A673 (cell line): ENCODE data around the gene TMEM184B. TPM values are rescaled to one million over a fixed set of nuclear protein-coding genes. Genes with fewer than 3 reads are reported as not detected.

ENCODE experiments used
- BruUV-seq: library from RNA; stranded (reverse); fragments of 400-500 nt; replicated peaks from 2 replicates; lab custom pipeline; 2021; lab: Mats Ljungman, UMichigan
- CTCF ChIA-PET: fragments of 300-600 bp; sonication (Branson Sonifier 250); formaldehyde crosslinking; loops from one replicate; lab custom pipeline; 2022; ENCODE audit warnings: antibody characterized with exemption; lab: Charles Lee
- POLR2A ChIA-PET: fragments of 300-600 bp; sonication (Branson Sonifier 250); formaldehyde crosslinking; loops from one replicate; lab custom pipeline; 2022; ENCODE audit warnings: antibody characterized with exemption; ENCODE audit not compliant: low non-redundant PET; lab: Charles Lee
- DNase-seq: peaks from one replicate; pipeline ENCODE4 v3.0.0-alpha.2; 2015; ENCODE audit warnings: low spot score
- H3K27ac ChIP-seq: fragments of 200-600 bp; sonication (generic); 2 replicates; pipeline ENCODE4 v1.5.1; 2016; ENCODE audit warnings: mixed run types, low read depth, mild to moderate bottlenecking, mixed read lengths, antibody characterized with exemption, low read length; ENCODE audit not compliant: poor library complexity, severe bottlenecking
- H3K27me3 ChIP-seq: fragments of 200-600 bp; sonication (generic); replicated peaks from 2 replicates; pipeline ENCODE4 v1.6.1; 2017; ENCODE audit warnings: mixed run types, low read depth, mild to moderate bottlenecking, mixed read lengths, antibody characterized with exemption, low read length; ENCODE audit not compliant: insufficient read depth, poor library complexity
- H3K36me3 ChIP-seq: fragments of 200-600 bp; sonication (generic); 2 replicates; pipeline ENCODE4 v1.6.1; 2016; ENCODE audit warnings: mixed run types, mild to moderate bottlenecking, mixed read lengths, antibody characterized with exemption, low read length; ENCODE audit not compliant: insufficient read depth, poor library complexity, severe bottlenecking
- H3K4me1 ChIP-seq: fragments of 200-600 bp; sonication (generic); 2 replicates; pipeline ENCODE4 v1.6.1; 2017; ENCODE audit warnings: mixed run types, mild to moderate bottlenecking, mixed read lengths, antibody characterized with exemption, low read length; ENCODE audit not compliant: insufficient read depth, poor library complexity, severe bottlenecking
- H3K4me3 ChIP-seq: fragments of 200-600 bp; sonication (generic); 2 replicates; pipeline ENCODE4 v1.5.1; 2016; ENCODE audit warnings: low read depth, mixed run types, mild to moderate bottlenecking, mixed read lengths, low read length; ENCODE audit not compliant: poor library complexity, severe bottlenecking
- H3K9me3 ChIP-seq: fragments of 200-600 bp; sonication (generic); 2 replicates; pipeline ENCODE4 v1.6.1; 2016; ENCODE audit warnings: mixed run types, low read depth, mild to moderate bottlenecking, mixed read lengths, antibody characterized with exemption, low read length; ENCODE audit not compliant: poor library complexity, severe bottlenecking
- CTCF ChIP-seq: fragments of 300-800, 200-600 bp; sonication (generic); conservative IDR thresholded peaks from 2 replicates; pipeline ENCODE4 v1.5.1; 2017; ENCODE audit warnings: low read depth, mild to moderate bottlenecking, antibody characterized with exemption, low read length, moderate library complexity, mixed read lengths
- EZH2 ChIP-seq: fragments of 200-600 bp; sonication (generic); IDR thresholded peaks from 2 replicates; pipeline ENCODE4 v1.6.1; 2017; ENCODE audit warnings: borderline replicate concordance, low read depth, mild to moderate bottlenecking, mixed read lengths, antibody characterized with exemption, low read length; ENCODE audit not compliant: poor library complexity, severe bottlenecking
- intact Hi-C: fragments of 100-400 bp; cut with micrococcal nuclease; formaldehyde crosslinking; loops from one replicate; pipeline ENCODE4 v1.10.0; 2022; ENCODE audit not compliant: unreplicated experiment
- total RNA-seq: library from RNA; stranded (reverse); gene quantifications from 2 replicates; pipeline ENCODE4 v1.2.3, GENCODE V29; 2021

TMEM184B gene
- total RNA-seq, 1 experiment from 2014 or later: 50.9 TPM

GRCh38 chr22:38203855-38204514, 68.8 kb downstream of the TMEM184B start:
- BruUV-seq: TSS peak; percentile 28
- Histone ChIP-seq H3K36me3 (no peaks in the 10 kb centered on the region), H3K4me1 (no peaks in the 10 kb centered on the region), H3K27me3 (no peaks in the 10 kb centered on the region), H3K9me3 (no peaks in the 10 kb centered on the region), H3K4me3 (no peak overlapping the region), H3K27ac (no peak overlapping the region)
- TF ChIP-seq CTCF: no peak
- no peak for TF ChIP-seq EZH2
- POLR2A ChIA-PET: no interaction called here
- CTCF ChIA-PET: no interaction called here
- DNase-seq: no peak
- intact Hi-C loops: no loop called here

GRCh38 chr22:38203090-38203810, 69.6 kb downstream of the TMEM184B start:
- Histone ChIP-seq H3K9me3 (no peaks in the 10 kb centered on the region), H3K27ac (peak overlapping the region; percentile 70), H3K27me3 (no peaks in the 10 kb centered on the region), H3K4me3 (peak overlapping the region; percentile 87), H3K36me3 (no peaks in the 10 kb centered on the region), H3K4me1 (no peaks in the 10 kb centered on the region)
- BruUV-seq: no TSS peak
- no peak for TF ChIP-seq CTCF
- TF ChIP-seq EZH2: no peak
- ChIA-PET CTCF (no interaction called here), POLR2A (no interaction called here)
- intact Hi-C loops: no loop called here
- DNase-seq: no peak

GRCh38 chr22:38202437-38203089, 70.2 kb downstream of the TMEM184B start:
- peak; percentile 63 for DNase-seq
- TF ChIP-seq EZH2: no peak
- no peak for TF ChIP-seq CTCF
- intact Hi-C loops: no loop called here
- Histone ChIP-seq H3K4me3 (peak overlapping the region; percentile 87), H3K36me3 (no peaks in the 10 kb centered on the region), H3K4me1 (no peaks in the 10 kb centered on the region), H3K27ac (peak overlapping the region; percentile 70), H3K27me3 (no peaks in the 10 kb centered on the region), H3K9me3 (no peaks in the 10 kb centered on the region)
- CTCF ChIA-PET: no interaction called here
- no TSS peak for BruUV-seq
- POLR2A ChIA-PET: interaction anchor here (0.6 to 0.7 kb wide), 2 partner anchors 13 to 122 kb away, joined by 6 to 15 read pairs; no protein-coding TSS in a partner anchor
